Measurements from ENCODE around the gene CHRM1.
"Not testable (repeated sequence)": the region's sequence is repeated elsewhere in the genome, so short reads cannot be mapped to it uniquely, and the experiment has no call there.

Gene CHRM1

GRCh38 chr11:62948765-62949320, 27.7 kb upstream of the CHRM1 start:
- Histone ChIP-seq H3K27me3 (ENCODE audit: control insufficient read depth in 5 of 5, insufficient read depth in 4 of 5, low read length in 5 of 5) (no peaks in the 10 kb centered on the region), H3K36me3 (ENCODE audit: control insufficient read depth in 5 of 5, insufficient read depth in 5 of 5, low read length in 5 of 5) (no peaks in the 10 kb centered on the region), H3K27ac (ENCODE audit: low read depth, low read length) (no peak overlapping the region), H3K4me1 (ENCODE audit: control insufficient read depth in 5 of 5, insufficient read depth in 5 of 5, low read length in 5 of 5) (no peaks in the 10 kb centered on the region), H3K9ac (ENCODE audit: low read length in 5 of 5) (no peak overlapping the region), H3K9me3 (ENCODE audit: control insufficient read depth in 5 of 5, low read length in 5 of 5) (peaks cover 0 to 5% (median 0%) of the 10 kb centered on the region in 5 donors), H3K4me3 (ENCODE audit: low read depth in 1 of 5, low read length in 5 of 5) (no peak overlapping the region)

- not testable (repeated sequence) for H3K36me3 ChIP-seq (ENCODE audit: control insufficient read depth in 5 of 5, insufficient read depth in 5 of 5, low read length in 5 of 5); H3K27me3 ChIP-seq (ENCODE audit: control insufficient read depth in 5 of 5, insufficient read depth in 4 of 5, low read length in 5 of 5)
Observed at GRCh38 chr11:62945538-62945937, 24.4 kb upstream of the CHRM1 start.

GRCh38 chr11:62937528-62937927, 16.4 kb upstream of the CHRM1 start:
- H3K27me3 ChIP-seq (ENCODE audit: control insufficient read depth in 5 of 5, insufficient read depth in 4 of 5, low read length in 5 of 5); H3K9me3 ChIP-seq (ENCODE audit: control insufficient read depth in 5 of 5, low read length in 5 of 5); H3K36me3 ChIP-seq (ENCODE audit: control insufficient read depth in 5 of 5, insufficient read depth in 5 of 5, low read length in 5 of 5); H3K9ac ChIP-seq (ENCODE audit: low read length in 5 of 5); H3K4me1 ChIP-seq (ENCODE audit: control insufficient read depth in 5 of 5, insufficient read depth in 5 of 5, low read length in 5 of 5); H3K4me3 ChIP-seq (ENCODE audit: low read depth in 1 of 5, low read length in 5 of 5); H3K27ac ChIP-seq (ENCODE audit: low read depth, low read length): not testable (repeated sequence)

More at GRCh38 chr11:62945538-62945937, 24.4 kb upstream of the CHRM1 start:
- H3K9ac ChIP-seq (ENCODE audit: low read length in 5 of 5); H3K27ac ChIP-seq (ENCODE audit: low read depth, low read length); H3K9me3 ChIP-seq (ENCODE audit: control insufficient read depth in 5 of 5, low read length in 5 of 5); H3K4me1 ChIP-seq (ENCODE audit: control insufficient read depth in 5 of 5, insufficient read depth in 5 of 5, low read length in 5 of 5); H3K4me3 ChIP-seq (ENCODE audit: low read depth in 1 of 5, low read length in 5 of 5): not testable (repeated sequence)

- no peaks in the 10 kb centered on the region for H3K9me3 ChIP-seq (ENCODE audit: control insufficient read depth in 5 of 5, low read length in 5 of 5)
- H3K9ac ChIP-seq (ENCODE audit: low read length in 5 of 5), result no peak overlapping the region
- H3K36me3 ChIP-seq (ENCODE audit: control insufficient read depth in 5 of 5, insufficient read depth in 5 of 5, low read length in 5 of 5), result no peaks in the 10 kb centered on the region
- no peak overlapping the region for H3K27ac ChIP-seq (ENCODE audit: low read depth, low read length)
- peaks cover 0 to 12% (median 5%) of the 10 kb centered on the region in 5 donors for H3K27me3 ChIP-seq (ENCODE audit: control insufficient read depth in 5 of 5, insufficient read depth in 4 of 5, low read length in 5 of 5)
- H3K4me3 ChIP-seq (ENCODE audit: low read depth in 1 of 5, low read length in 5 of 5), result no peak overlapping the region
- no peaks in the 10 kb centered on the region for H3K4me1 ChIP-seq (ENCODE audit: control insufficient read depth in 5 of 5, insufficient read depth in 5 of 5, low read length in 5 of 5)
Observed at GRCh38 chr11:62934496-62934785, 13.3 kb upstream of the CHRM1 start.

- Histone ChIP-seq H3K9me3 (ENCODE audit: control insufficient read depth in 5 of 5, low read length in 5 of 5) (no peaks in the 10 kb centered on the region), H3K36me3 (ENCODE audit: control insufficient read depth in 5 of 5, insufficient read depth in 5 of 5, low read length in 5 of 5) (no peaks in the 10 kb centered on the region), H3K9ac (ENCODE audit: low read length in 5 of 5) (no peak overlapping the region), H3K27ac (ENCODE audit: low read depth, low read length) (no peak overlapping the region), H3K27me3 (ENCODE audit: control insufficient read depth in 5 of 5, insufficient read depth in 4 of 5, low read length in 5 of 5) (peaks cover 0 to 12% (median 5%) of the 10 kb centered on the region in 5 donors), H3K4me1 (ENCODE audit: control insufficient read depth in 5 of 5, insufficient read depth in 5 of 5, low read length in 5 of 5) (no peaks in the 10 kb centered on the region), H3K4me3 (ENCODE audit: low read depth in 1 of 5, low read length in 5 of 5) (no peak overlapping the region)
Observed at GRCh38 chr11:62933750-62934495, 12.8 kb upstream of the CHRM1 start.

- Histone ChIP-seq H3K27ac (ENCODE audit: low read depth, low read length) (no peak overlapping the region), H3K9ac (ENCODE audit: low read length in 5 of 5) (no peak overlapping the region), H3K36me3 (ENCODE audit: control insufficient read depth in 5 of 5, insufficient read depth in 5 of 5, low read length in 5 of 5) (no peaks in the 10 kb centered on the region), H3K27me3 (ENCODE audit: control insufficient read depth in 5 of 5, insufficient read depth in 4 of 5, low read length in 5 of 5) (peaks cover 0 to 17% (median 5%) of the 10 kb centered on the region in 5 donors), H3K4me3 (ENCODE audit: low read depth in 1 of 5, low read length in 5 of 5) (no peak overlapping the region), H3K4me1 (ENCODE audit: control insufficient read depth in 5 of 5, insufficient read depth in 5 of 5, low read length in 5 of 5) (no peaks in the 10 kb centered on the region), H3K9me3 (ENCODE audit: control insufficient read depth in 5 of 5, low read length in 5 of 5) (no peaks in the 10 kb centered on the region)
Observed at GRCh38 chr11:62933285-62933684, 12.1 kb upstream of the CHRM1 start.

- Histone ChIP-seq H3K36me3 (ENCODE audit: control insufficient read depth in 5 of 5, insufficient read depth in 5 of 5, low read length in 5 of 5) (no peaks in the 10 kb centered on the region), H3K4me3 (ENCODE audit: low read depth in 1 of 5, low read length in 5 of 5) (no peak overlapping the region), H3K27ac (ENCODE audit: low read depth, low read length) (no peak overlapping the region), H3K4me1 (ENCODE audit: control insufficient read depth in 5 of 5, insufficient read depth in 5 of 5, low read length in 5 of 5) (peaks cover 0 to 3% (median 3%) of the 10 kb centered on the region in 5 donors), H3K27me3 (ENCODE audit: control insufficient read depth in 5 of 5, insufficient read depth in 4 of 5, low read length in 5 of 5) (peaks cover 12 to 32% (median 15%) of the 10 kb centered on the region in 5 donors), H3K9ac (ENCODE audit: low read length in 5 of 5) (no peak overlapping the region), H3K9me3 (ENCODE audit: control insufficient read depth in 5 of 5, low read length in 5 of 5) (no peaks in the 10 kb centered on the region)
Observed at GRCh38 chr11:62931499-62932278, 10.5 kb upstream of the CHRM1 start.

- peaks cover 21 to 42% (median 23%) of the 10 kb centered on the region in 5 donors for H3K27me3 ChIP-seq (ENCODE audit: control insufficient read depth in 5 of 5, insufficient read depth in 4 of 5, low read length in 5 of 5)
- no peak overlapping the region for H3K4me3 ChIP-seq (ENCODE audit: low read depth in 1 of 5, low read length in 5 of 5)
- peaks cover 3 to 14% (median 13%) of the 10 kb centered on the region in 5 donors for H3K4me1 ChIP-seq (ENCODE audit: control insufficient read depth in 5 of 5, insufficient read depth in 5 of 5, low read length in 5 of 5)
- no peak overlapping the region for H3K9ac ChIP-seq (ENCODE audit: low read length in 5 of 5)
- H3K36me3 ChIP-seq (ENCODE audit: control insufficient read depth in 5 of 5, insufficient read depth in 5 of 5, low read length in 5 of 5), result no peaks in the 10 kb centered on the region
- H3K9me3 ChIP-seq (ENCODE audit: control insufficient read depth in 5 of 5, low read length in 5 of 5), result no peaks in the 10 kb centered on the region
- H3K27ac ChIP-seq (ENCODE audit: low read depth, low read length), result no peak overlapping the region
Observed at GRCh38 chr11:62930666-62931065, 9.5 kb upstream of the CHRM1 start.

- Histone ChIP-seq H3K27ac (ENCODE audit: low read depth, low read length) (no peak overlapping the region), H3K36me3 (ENCODE audit: control insufficient read depth in 5 of 5, insufficient read depth in 5 of 5, low read length in 5 of 5) (no peaks in the 10 kb centered on the region), H3K9me3 (ENCODE audit: control insufficient read depth in 5 of 5, low read length in 5 of 5) (no peaks in the 10 kb centered on the region), H3K27me3 (ENCODE audit: control insufficient read depth in 5 of 5, insufficient read depth in 4 of 5, low read length in 5 of 5) (peaks cover 26 to 47% (median 28%) of the 10 kb centered on the region in 5 donors), H3K4me1 (ENCODE audit: control insufficient read depth in 5 of 5, insufficient read depth in 5 of 5, low read length in 5 of 5) (peaks cover 3 to 17% (median 14%) of the 10 kb centered on the region in 5 donors), H3K9ac (ENCODE audit: low read length in 5 of 5) (no peak overlapping the region), H3K4me3 (ENCODE audit: low read depth in 1 of 5, low read length in 5 of 5) (no peak overlapping the region)
Observed at GRCh38 chr11:62930157-62930556, 9.0 kb upstream of the CHRM1 start.

GRCh38 chr11:62928011-62928410, 6.8 kb upstream of the CHRM1 start:
- H3K36me3 ChIP-seq (ENCODE audit: control insufficient read depth in 5 of 5, insufficient read depth in 5 of 5, low read length in 5 of 5), result no peaks in the 10 kb centered on the region
- H3K9me3 ChIP-seq (ENCODE audit: control insufficient read depth in 5 of 5, low read length in 5 of 5), result no peaks in the 10 kb centered on the region
- H3K9ac ChIP-seq (ENCODE audit: low read length in 5 of 5), result no peak overlapping the region
- peaks cover 31 to 60% (median 40%) of the 10 kb centered on the region in 5 donors for H3K27me3 ChIP-seq (ENCODE audit: control insufficient read depth in 5 of 5, insufficient read depth in 4 of 5, low read length in 5 of 5)
- no peak overlapping the region for H3K27ac ChIP-seq (ENCODE audit: low read depth, low read length)
- no peak overlapping the region for H3K4me3 ChIP-seq (ENCODE audit: low read depth in 1 of 5, low read length in 5 of 5)
- H3K4me1 ChIP-seq (ENCODE audit: control insufficient read depth in 5 of 5, insufficient read depth in 5 of 5, low read length in 5 of 5), result peaks cover 3 to 28% (median 25%) of the 10 kb centered on the region in 5 donors

Measured in subcutaneous abdominal adipose tissue (tissue), 5 donors.